ENCODE data around the gene BRI3. TPM values are rescaled to one million over a fixed set of nuclear protein-coding genes. Genes with fewer than 3 reads are reported as not detected.
A peak's percentile ranks its signal among the peaks of the same experiment; 100 is the strongest.

The BRI3 gene, protein sequence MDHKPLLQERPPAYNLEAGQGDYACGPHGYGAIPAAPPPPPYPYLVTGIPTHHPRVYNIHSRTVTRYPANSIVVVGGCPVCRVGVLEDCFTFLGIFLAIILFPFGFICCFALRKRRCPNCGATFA
- polyA plus RNA-seq (ENCODE audit: insufficient read length in 3 of 3): 10 to 100 TPM; 80.7 to 98.3 (median 89.0) TPM

- DNase-seq (ENCODE audit: low read depth in 3 of 3, low spot score in 2 of 3): peak in 2 of 3 donors; percentile 71 to 76
Observed at GRCh38 chr7:98280791-98281756, at the start of gene BRI3. Gene BRI3 (plus strand): TSS chr7:98281686. CDS start chr7:98281796, 110 bp downstream.

DNA sequence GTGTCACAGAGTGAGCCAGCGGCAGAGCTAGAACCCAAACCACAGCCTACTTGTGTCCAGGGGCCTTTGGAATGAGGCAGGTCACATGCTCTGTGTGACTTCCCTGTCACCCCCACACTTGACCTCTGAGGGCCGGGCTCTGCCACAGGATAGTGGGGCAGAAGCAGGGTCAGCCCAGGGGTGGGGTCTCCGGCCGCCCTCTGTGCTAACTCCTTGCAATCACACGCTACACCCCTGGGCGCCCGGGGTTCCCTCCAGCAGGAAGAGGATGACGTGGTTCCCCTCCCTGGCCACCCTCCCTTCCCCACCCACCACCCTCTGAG lies 49.3 kb upstream of the BRI3 start:
- no peak for DNase-seq (ENCODE audit: low read depth in 3 of 3, low spot score in 2 of 3)

GRCh38 chr7:98232799-98233198 lies 48.7 kb upstream of the BRI3 start:
- no peak for DNase-seq (ENCODE audit: low read depth in 3 of 3, low spot score in 2 of 3)

- DNase-seq (ENCODE audit: low read depth in 3 of 3, low spot score in 2 of 3): no peak
Observed at GRCh38 chr7:98233219-98234070, 48.0 kb upstream of the BRI3 start.

GRCh38 chr7:98234429-98235147 lies 46.9 kb upstream of the BRI3 start:
- DNase-seq (ENCODE audit: low read depth in 3 of 3, low spot score in 2 of 3): no peak

DNA sequence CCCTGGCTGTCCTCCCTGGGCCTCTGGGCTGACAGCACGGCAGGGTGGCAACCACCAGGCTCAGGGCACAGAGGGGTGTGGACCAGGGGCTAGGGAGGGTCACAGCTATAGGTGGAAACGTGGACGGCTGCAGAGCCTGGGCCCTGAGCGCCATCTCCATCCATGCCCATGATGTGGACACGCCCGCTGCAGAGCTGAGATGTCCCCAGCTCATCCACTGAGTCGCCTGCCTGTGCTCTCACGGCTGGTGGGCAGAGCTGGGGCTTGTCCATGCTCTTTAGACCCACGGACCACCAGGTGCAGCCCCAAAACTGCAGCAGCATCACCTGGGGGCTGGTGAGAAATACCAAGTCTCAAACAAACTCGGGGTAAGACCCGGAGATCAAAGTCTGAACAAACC lies 45.6 kb upstream of the BRI3 start:
- no peak for DNase-seq (ENCODE audit: low read depth in 3 of 3, low spot score in 2 of 3)

DNA sequence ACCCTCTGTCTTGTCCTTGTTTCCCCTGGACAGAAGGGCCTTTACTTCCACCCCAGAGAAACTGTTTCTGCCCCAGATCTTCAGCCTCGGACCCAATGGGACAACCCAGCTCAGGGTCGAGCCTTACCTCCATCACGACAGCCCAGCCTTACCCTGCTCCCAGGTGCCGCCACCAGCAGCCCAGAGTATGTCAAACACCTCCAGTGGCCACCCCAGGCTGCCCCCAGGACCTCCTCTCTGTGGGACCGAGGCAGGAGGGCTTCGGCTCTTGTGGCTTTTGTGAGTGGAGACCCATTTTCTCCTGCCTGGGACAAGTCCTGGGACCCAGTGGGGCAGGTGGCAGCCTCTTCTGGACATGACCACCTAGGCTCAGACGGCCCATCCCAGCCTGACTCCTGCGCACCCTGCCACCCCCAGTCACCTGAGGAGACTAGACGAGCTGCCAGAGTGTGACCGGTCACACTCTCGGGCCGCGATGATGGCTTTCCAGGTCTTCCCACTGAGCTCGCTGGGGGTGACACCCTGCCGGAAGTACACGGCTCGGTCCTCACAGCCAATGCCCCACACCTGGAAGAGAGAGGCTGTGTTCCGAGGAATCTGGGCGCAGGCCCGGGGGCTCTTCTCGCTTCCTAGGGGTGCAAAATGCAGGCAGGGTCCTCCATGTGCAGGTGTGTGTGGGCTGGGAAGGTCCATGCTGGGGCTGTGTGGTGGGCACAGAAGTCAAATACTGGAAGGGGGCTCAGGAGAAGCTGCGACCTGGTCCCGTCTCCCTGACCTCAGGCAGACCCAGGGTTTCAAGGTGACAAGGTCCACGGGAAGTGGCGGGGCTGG lies 44.9 kb upstream of the BRI3 start:
- no peak for DNase-seq (ENCODE audit: low read depth in 3 of 3, low spot score in 2 of 3)

GRCh38 chr7:98238076-98238475 lies 43.4 kb upstream of the BRI3 start:
- DNase-seq (ENCODE audit: low read depth in 3 of 3, low spot score in 2 of 3): no peak

- DNase-seq (ENCODE audit: low read depth in 3 of 3, low spot score in 2 of 3): no peak
Observed at GRCh38 chr7:98238976-98239375, 42.5 kb upstream of the BRI3 start.

GRCh38 chr7:98240961-98241673 lies 40.4 kb upstream of the BRI3 start:
- no peak for DNase-seq (ENCODE audit: low read depth in 3 of 3, low spot score in 2 of 3)

DNA sequence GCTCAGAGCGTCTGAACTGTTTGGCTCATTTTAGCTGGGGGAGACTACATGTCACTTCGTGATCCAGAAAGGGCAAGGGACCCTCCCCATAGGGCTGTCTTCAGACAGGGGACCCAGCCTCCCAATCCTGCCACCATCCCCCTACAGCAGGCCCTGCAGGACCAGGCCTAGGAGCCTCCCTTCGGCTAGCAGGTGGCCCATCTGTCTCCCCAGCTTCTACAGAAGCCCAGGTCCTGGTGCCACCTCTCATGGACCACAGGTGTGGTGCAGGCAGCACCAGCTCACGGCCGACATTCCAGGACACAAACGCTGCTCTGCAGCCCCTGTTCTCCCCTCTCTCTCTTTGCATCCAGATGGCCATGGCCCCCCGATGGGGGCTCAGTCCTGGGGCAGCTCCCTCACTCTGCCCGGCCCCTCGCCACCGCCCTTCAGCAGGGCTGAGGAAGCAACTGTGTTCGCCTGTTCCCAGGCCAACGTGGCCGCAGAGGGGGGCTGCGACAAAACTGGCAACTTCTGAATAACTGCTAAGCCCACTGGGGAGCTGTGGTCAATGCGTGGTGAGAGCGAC lies 39.7 kb upstream of the BRI3 start:
- no peak for DNase-seq (ENCODE audit: low read depth in 3 of 3, low spot score in 2 of 3)

DNA sequence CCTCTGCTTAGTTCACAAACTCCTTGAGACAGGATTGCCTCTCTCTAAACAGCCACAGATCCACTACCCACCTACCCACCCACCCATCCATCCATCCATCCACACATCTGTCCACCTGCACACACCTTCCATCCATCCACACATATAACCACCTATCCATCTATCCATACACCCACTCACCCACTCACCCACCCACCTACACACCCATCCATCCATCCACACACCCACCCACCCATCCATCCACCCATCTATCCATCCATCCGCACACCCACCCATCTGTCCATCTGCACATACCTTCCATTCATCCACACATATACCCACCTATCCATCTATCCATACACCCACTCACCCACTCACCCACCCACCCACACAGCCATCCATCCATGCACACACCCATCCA lies 39.1 kb upstream of the BRI3 start:
- DNase-seq (ENCODE audit: low read depth in 3 of 3, low spot score in 2 of 3): no peak

DNA sequence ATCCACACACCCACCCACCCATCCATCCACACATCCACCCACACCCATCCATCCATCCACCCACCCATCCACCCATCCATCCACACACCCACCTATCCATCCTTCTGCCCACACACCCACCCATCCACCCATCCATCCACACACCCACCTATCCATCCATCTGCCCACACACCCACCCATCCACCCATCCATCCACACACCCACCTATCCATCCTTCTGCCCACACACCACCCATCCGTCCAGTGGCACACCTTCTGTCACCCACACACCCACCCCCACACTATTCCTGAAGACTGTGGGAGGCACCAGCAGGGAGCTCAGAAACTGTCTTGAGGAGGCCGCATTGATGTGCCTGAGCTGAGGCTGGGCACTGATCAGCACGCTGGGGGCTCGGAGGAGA lies 38.6 kb upstream of the BRI3 start:
- DNase-seq (ENCODE audit: low read depth in 3 of 3, low spot score in 2 of 3): no peak

- no peak for DNase-seq (ENCODE audit: low read depth in 3 of 3, low spot score in 2 of 3)
Observed at GRCh38 chr7:98244871-98245270, 36.6 kb upstream of the BRI3 start.

DNA sequence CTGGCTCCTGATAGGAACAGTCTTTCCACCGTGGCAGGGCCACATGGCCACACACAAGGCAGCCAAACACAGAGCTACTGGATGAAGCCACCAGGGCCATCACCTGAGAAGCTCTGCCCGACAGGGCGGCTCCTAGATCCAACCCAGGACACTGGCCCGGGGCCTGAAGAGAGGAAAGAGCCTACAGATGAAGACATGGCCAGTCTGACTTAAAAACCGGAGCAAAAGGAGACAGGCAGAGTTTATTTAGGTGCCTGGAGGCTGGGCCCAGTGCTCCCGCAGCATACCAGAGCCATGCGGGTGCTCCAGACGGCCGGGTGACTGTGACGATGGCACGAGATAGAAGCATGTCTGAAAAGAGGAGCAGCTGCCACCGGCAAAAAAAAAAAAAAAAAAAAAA lies 33.3 kb upstream of the BRI3 start:
- DNase-seq (ENCODE audit: low read depth in 3 of 3, low spot score in 2 of 3): no peak

- DNase-seq (ENCODE audit: low read depth in 3 of 3, low spot score in 2 of 3): no peak
Observed at GRCh38 chr7:98249106-98249505, 32.4 kb upstream of the BRI3 start.

DNA sequence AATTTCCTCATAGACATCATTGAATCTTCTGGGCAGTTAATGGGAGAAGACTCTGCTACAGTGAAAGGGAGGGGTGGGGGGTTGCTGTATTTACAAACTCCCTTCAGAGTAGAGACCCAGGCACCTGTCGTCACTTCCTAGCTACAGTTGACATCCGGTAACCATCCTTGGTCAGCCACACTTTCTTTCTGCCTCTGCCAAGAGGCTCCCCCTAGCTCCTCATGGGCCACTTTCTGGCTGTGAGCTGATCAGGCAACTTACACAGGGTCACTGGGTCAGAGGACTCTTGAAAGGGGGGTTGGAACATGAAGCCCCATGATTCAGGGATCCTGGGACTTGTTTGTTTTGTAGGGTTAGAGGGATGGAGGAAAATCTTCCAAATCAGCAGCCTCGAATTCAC lies 30.7 kb upstream of the BRI3 start:
- no peak for DNase-seq (ENCODE audit: low read depth in 3 of 3, low spot score in 2 of 3)

DNA sequence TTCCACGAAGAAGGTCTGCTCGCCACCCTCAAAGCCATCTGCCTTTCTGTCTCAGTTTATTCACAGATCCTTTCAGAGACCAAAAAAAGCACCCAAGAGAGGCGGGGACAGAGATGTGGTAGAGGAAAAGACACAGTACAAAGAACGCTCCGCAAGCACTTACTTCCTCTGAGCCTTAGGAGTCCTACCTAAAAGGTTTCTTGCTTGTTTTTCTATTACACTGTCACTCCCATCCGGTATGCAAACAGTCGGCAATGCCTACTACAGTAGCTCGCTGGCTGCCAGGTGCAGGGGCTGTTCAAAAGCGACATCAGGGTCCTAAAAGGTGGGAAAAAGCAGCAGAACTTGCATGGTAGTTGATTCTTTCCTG lies 30.3 kb upstream of the BRI3 start:
- no peak for DNase-seq (ENCODE audit: low read depth in 3 of 3, low spot score in 2 of 3)
